ENCODE measurements around the gene CAMK2B.

The CAMK2B gene

DNA sequence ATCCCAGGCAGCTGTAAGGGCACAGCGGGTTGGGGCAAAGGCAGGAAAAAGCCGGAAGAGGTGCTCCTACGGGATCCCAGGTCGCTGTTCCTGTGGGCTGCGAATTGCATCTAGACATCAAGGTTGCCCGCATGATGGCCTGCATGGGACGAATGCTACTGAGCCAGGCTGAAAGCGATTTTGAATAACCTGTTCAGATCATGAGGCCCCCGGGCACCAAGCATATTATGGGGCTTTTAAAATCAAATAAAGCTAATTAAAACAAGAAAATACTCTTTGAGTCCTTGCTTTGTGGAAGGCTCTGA, 37.1 kb downstream of the CAMK2B start:
- TF ChIP-seq FOXP2 (optimal IDR thresholded peaks at IDR 0.05; ENCODE audit: borderline replicate concordance, extremely low read depth, extremely low read length, insufficient read depth) (no peak), REST (IDR thresholded peaks at IDR 0.05; ENCODE audit: insufficient read depth in 1 of 2, low read depth in 2 of 2, low read length in 2 of 2) (no peak), TAF1 (IDR thresholded peaks at IDR 0.05; ENCODE audit: borderline replicate concordance, insufficient read depth, low read length) (no peak), POLR2AphosphoS5 (IDR thresholded peaks at IDR 0.05; ENCODE audit: low read depth, low read length) (no peak), SIN3A (IDR thresholded peaks at IDR 0.05; ENCODE audit: borderline replicate concordance, insufficient read depth, low read length) (no peak)

DNA sequence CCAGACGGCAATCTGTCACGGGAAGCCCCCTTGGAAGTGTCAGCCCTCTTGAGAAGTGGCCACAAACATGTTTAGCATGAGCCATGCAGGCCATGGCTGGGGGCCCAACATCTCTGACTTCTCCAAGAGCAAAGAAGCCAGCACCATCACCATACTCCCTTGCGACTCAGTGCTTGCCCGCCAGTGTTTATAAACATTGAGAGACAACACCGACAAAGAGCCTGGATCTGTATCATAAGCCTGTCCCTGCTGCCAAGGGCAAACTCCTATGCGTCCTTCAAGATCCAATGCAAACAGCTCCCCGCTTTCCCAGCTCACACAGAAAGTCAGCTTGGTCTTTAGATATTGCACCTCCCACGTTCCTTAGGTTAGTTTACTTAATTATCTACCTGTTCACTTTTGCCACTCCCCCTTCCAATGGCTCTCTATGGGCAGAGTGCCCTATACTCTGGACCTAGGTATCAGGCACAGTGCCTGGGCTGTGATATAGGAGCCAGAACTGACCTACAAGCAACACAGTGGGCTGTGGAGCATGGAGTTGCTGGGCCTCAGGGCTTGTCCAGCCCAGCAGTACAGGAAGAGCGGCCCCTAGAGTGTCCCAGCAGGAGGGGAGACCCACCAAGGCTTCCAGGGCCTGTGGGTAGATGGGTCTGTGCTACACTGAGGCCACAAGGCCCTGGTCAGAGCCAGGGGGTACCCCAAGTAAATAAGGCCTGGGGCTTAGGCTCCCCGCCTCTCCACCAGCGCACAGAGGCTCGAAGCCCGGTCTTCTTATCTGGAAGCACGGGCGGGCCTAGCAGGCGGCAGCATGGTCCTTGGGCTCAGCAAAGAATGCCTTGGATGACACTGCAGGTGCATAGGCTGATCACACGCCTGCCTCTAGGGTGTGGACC, 37.7 kb downstream of the CAMK2B start:
- TF ChIP-seq TAF1 (IDR thresholded peaks at IDR 0.05; ENCODE audit: borderline replicate concordance, insufficient read depth, low read length): no peak
- no peak for TF ChIP-seq SIN3A (IDR thresholded peaks at IDR 0.05; ENCODE audit: borderline replicate concordance, insufficient read depth, low read length)
- no peak for TF ChIP-seq REST (IDR thresholded peaks at IDR 0.05; ENCODE audit: insufficient read depth in 1 of 2, low read depth in 2 of 2, low read length in 2 of 2)
- no peak for TF ChIP-seq POLR2AphosphoS5 (IDR thresholded peaks at IDR 0.05; ENCODE audit: low read depth, low read length)
- no peak for TF ChIP-seq FOXP2 (optimal IDR thresholded peaks at IDR 0.05; ENCODE audit: borderline replicate concordance, extremely low read depth, extremely low read length, insufficient read depth)

DNA sequence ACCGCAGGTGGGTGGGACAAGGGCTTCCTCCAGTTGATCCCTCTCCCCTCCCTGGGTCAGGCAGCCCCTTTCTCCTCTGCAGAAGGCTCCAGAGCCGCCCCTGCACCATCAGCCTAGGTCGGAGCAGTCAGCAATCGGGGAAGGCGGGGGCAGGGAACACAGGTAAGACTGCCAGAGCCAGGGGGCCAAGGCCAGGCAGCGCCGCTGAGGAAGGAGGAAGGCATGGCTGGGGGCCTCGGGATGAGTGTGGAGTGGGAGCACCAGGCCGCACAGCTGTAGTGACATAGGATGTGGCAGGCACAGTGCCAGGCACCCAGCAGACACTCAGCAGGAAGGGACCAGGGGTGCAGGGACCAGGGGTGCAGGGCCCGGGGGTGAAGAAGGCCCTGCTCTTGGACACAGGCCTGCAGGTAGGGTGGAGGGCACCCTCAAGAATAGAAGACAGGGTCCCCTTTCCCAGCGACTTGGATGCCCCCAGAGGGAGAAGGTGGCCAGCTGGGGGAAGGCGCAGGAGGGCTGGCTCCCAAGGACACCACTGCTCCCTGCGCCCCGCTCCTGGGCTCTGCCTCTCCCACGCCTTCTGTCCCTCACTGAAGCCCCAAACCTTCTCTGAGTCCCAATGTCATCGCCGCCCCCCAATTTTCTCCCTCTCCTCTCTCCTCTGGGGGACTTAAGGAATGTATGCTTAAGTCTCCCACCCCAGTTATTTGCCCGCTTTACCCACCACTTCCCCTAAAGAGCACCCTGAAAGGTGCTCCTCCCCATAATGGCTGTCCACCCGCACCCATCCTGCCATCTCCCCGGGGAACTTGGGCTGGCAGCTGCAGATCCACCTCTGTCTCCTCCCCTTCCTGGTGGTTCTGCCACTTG, 38.5 kb downstream of the CAMK2B start:
- TF ChIP-seq REST (IDR thresholded peaks at IDR 0.05; ENCODE audit: insufficient read depth in 1 of 2, low read depth in 2 of 2, low read length in 2 of 2) (no peak), TAF1 (IDR thresholded peaks at IDR 0.05; ENCODE audit: borderline replicate concordance, insufficient read depth, low read length) (no peak), FOXP2 (optimal IDR thresholded peaks at IDR 0.05; ENCODE audit: borderline replicate concordance, extremely low read depth, extremely low read length, insufficient read depth) (no peak), POLR2AphosphoS5 (IDR thresholded peaks at IDR 0.05; ENCODE audit: low read depth, low read length) (no peak), SIN3A (IDR thresholded peaks at IDR 0.05; ENCODE audit: borderline replicate concordance, insufficient read depth, low read length) (no peak)

DNA sequence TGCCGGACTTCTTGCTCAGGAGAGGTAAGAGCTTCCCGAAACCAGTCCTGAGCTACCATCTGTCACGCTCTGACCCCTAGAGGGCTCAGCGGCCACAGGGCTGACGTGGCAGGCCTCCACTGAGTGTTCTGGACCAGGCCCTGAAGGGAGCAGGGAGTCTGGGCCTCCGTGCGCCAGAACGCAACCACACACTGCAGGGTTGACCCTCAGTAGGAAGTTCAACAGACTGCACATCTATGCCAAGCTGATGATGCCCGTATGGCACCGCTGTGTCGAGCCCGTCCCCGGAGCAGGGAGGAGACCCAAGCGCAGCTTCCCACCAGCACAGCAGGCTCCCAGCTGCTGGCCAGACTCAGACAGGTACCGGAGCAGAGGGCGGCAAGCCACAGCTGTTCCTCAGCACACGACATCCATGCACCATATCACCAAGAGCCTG, 39.2 kb downstream of the CAMK2B start:
- TF ChIP-seq REST (IDR thresholded peaks at IDR 0.05; ENCODE audit: insufficient read depth in 1 of 2, low read depth in 2 of 2, low read length in 2 of 2) (no peak), POLR2AphosphoS5 (IDR thresholded peaks at IDR 0.05; ENCODE audit: low read depth, low read length) (no peak), FOXP2 (optimal IDR thresholded peaks at IDR 0.05; ENCODE audit: borderline replicate concordance, extremely low read depth, extremely low read length, insufficient read depth) (no peak), TAF1 (IDR thresholded peaks at IDR 0.05; ENCODE audit: borderline replicate concordance, insufficient read depth, low read length) (no peak), SIN3A (IDR thresholded peaks at IDR 0.05; ENCODE audit: borderline replicate concordance, insufficient read depth, low read length) (no peak)

Data from PFSK-1 (cell line).